ENCODE data around the gene SETD2.

Gene SETD2

GRCh38 chr3:47003461-47004368, 160.2 kb downstream of the SETD2 start:
- H3K27ac ChIP-seq, result no peak overlapping the region

DNA sequence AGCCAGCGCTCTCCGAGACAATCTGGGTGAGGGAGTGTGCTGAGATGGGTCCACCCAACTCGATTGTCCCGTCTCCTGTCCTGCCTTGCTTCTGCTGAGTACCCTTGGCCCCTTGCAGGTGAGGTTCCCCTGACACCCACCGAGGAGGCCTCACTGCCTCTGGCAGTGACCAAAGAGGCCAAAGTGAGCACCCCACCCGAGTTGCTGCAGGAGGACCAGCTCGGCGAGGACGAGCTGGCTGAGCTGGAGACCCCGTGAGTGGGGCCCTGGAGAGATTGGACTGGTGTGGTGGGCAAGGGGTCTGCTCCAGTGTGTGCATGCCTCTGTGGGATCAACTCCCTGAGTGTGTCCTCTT, 160.9 kb downstream of the SETD2 start:
- no peak overlapping the region for H3K4me3 ChIP-seq
- no peak overlapping the region for H3K27ac ChIP-seq

More at GRCh38 chr3:47003461-47004368, 160.2 kb downstream of the SETD2 start:
- no peak overlapping the region for H3K4me3 ChIP-seq

GRCh38 chr3:47002171-47003055, 161.5 kb downstream of the SETD2 start:
- no peak overlapping the region for H3K27ac ChIP-seq
- H3K4me3 ChIP-seq, result no peak overlapping the region

DNA sequence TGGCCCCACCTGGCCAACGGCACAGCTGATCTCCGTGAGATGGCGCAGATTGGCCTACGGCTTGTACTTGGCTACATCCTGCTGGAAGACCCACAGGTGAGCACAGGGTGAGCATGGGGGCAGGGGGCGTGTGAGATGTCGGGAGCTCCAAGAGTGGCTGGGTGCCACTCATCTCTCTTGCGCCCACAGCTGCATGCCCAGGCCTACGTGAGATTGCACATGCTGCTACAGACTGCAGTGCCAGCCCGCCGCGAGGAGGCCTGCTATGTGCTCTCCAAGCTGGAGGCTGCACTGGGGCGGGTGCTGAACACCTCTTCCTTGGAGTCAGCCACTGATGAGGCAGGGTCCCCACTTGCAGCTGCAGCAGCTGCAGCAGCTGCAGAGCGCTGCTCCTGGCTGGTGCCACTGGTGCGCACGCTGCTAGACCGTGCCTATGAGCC, 162.2 kb downstream of the SETD2 start:
- H3K4me3 ChIP-seq, result no peak overlapping the region
- H3K27ac ChIP-seq, result no peak overlapping the region

- Histone ChIP-seq H3K27ac (no peak overlapping the region), H3K4me3 (no peak overlapping the region)
Measured at GRCh38 chr3:47000922-47001730, 162.8 kb downstream of the SETD2 start.

DNA sequence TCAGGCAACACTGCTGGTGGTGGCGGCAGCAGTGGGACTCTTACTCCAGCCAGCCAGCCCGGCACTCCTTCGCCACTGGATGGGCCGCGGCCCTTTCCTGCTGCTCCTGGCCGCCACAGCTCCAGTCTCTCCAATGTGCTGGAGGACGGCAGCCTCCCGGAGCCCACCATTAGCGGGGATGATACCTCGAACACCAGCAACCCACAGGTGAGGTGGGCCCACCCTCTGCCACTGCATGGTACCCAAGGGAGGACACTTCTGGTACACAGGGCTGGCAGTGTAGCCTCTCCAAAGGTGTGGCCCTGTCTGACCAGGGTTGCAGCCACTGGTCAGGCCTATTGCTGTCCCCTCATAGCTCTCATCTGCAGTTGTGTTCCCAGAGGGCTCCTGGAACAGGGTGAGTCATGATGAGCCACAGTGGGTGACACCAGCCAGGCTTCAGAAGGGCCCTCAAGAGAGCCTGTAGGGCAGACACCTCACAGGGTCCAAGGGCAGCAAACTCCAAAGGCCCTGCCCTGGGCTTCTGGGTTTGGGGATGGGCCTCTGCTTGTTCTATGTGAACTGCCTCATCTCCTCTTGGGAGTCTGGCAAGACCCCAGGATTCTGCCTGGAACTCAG, 163.6 kb downstream of the SETD2 start:
- Histone ChIP-seq H3K27ac (no peak overlapping the region), H3K4me3 (no peak overlapping the region)

- Histone ChIP-seq H3K4me3 (no peak overlapping the region), H3K27ac (no peak overlapping the region)
Measured at GRCh38 chr3:46999516-47000197, 164.3 kb downstream of the SETD2 start.

DNA sequence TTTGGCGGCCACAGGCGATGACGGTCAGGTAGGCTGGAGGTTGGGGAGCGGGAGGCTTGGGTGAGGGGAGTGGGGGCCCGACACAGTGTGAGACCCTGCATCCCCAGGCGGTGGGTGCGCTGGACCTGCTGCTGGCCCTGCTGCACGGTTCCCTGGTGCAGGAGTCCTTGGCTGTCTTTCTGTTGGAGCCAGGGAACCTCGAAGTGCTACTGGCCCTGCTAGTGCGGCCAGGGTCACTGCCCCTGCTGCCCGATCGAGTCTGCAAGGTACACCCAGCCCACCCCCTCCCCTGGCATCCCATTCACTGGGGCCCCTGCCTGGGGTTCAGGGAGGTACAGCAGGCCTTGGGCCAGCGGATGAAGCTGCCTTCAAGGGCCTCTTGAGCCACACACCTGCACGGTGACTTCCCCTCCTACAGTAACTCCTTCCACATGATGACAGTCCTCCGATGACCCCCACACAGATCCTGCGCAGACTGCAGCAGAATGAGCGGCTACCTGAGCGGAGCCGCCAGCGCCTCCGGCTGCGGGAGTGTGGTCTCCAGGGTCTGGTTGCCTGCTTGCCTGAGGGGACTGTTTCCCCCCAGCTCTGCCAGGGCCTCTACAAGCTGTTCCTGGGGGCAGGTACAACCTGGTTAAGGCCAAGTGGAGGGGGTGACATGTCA, 164.9 kb downstream of the SETD2 start:
- Histone ChIP-seq H3K27ac (no peak overlapping the region), H3K4me3 (no peak overlapping the region)

DNA sequence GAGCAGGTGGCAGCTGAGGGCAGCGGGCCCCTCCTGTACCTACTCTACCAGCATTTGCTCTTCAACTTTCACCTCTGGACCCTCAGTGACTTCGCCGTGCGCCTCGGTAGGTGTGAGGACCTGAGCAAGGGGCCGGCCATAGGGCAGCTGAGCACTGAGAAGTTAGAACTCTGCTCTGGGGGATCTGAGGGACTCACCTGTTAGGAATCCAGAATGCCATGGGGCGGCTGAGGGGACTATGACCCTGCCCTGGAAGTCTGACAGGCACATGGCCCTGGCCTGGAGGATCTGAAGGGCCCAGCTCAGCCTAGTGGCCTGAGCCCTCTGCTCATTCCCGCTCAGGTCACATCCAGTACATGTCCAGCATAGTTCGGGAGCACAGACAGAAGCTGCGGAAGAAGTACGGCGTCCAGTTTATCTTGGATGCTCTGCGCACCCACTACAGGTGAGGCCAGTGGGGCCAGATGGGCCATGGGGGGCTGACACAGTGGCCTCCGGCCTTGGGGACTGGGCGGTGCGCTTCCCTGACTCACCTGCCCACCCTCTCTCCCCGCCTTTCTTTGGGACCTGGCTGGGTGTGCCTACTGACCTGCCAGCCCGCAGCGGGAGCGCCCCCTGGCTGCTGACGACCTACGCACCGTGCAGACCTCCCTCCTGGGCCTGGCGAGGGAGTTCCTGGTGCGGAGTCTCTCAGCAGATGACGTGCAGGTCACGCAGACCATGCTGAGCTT, 165.6 kb downstream of the SETD2 start:
- Histone ChIP-seq H3K4me3 (no peak overlapping the region), H3K27ac (peak overlapping the region in 1 of 21 experiments; percentile 24)

GRCh38 chr3:46997453-46998091, 166.3 kb downstream of the SETD2 start:
- Histone ChIP-seq H3K4me3 (no peak overlapping the region), H3K27ac (peak overlapping the region in 1 of 21 experiments; percentile 24)

DNA sequence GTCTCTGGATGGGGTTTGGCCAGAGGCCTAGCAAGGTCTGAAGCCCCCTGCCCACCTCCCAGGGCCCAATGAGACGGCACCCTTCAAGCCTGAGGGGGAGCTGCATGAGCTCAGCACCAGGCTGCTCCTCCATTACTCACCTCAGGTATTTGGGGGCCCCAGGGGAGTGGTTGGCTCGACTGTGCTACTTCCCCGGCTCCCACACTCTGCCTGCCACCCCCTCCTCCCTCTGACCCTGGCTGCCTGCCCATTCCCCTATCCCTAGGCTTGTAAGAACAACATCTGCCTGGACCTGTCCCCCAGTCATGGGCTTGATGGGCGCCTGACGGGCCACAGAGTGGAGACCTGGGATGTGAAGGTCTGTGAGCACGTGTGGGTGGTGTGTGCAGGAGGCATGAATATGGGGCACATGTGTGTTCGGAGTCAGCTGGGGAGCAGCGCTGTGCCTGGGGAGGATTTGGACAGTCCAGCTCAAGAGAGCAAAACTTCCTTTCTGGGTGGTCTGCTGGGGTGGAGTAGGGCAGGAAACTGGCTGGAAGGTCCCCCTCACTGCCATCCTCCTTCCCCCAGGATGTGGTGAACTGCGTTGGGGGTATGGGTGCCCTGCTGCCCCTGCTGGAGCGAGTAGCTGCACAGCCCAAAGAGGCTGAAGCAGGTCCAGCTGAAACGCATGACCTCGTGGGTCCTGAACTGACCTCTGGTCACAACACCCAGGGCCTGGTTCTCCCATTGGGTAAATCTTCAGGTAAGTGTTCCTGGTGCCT, 167.0 kb downstream of the SETD2 start:
- H3K4me3 ChIP-seq, result no peak overlapping the region
- peak overlapping the region in 2 of 21 experiments; percentile 8 to 13 for H3K27ac ChIP-seq

DNA sequence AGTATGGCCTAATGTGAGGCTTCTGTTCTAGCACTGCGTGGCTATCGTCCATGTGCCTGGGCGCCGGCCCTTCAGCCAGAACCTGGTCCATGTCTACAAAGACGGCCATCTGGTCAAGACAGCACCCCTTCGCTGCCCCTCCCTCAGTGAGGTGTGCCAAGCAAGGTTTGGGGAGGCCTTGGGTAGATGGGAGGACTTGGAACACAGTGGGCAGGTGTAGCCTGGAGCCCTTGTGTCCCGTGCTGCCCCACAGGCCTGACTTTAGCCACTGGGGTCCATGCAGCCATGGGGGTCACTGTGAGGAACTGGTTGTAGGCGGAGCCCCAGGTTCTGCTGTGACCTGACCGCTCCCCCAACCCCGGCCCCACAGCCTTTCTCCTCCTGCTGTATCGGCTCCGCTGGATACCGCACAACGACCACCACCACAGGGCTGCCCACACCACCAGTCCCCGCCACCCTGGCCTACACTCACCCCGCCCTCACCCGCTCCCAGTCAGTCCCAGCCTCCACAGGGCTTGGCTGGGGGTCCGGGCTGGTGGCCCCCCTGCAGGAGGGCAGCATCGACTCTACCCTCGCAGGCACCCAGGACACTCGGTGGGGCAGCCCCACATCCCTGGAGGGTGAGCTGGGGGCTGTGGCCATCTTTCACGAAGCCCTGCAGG, 167.9 kb downstream of the SETD2 start:
- no peak overlapping the region for H3K27ac ChIP-seq
- H3K4me3 ChIP-seq, result no peak overlapping the region

DNA sequence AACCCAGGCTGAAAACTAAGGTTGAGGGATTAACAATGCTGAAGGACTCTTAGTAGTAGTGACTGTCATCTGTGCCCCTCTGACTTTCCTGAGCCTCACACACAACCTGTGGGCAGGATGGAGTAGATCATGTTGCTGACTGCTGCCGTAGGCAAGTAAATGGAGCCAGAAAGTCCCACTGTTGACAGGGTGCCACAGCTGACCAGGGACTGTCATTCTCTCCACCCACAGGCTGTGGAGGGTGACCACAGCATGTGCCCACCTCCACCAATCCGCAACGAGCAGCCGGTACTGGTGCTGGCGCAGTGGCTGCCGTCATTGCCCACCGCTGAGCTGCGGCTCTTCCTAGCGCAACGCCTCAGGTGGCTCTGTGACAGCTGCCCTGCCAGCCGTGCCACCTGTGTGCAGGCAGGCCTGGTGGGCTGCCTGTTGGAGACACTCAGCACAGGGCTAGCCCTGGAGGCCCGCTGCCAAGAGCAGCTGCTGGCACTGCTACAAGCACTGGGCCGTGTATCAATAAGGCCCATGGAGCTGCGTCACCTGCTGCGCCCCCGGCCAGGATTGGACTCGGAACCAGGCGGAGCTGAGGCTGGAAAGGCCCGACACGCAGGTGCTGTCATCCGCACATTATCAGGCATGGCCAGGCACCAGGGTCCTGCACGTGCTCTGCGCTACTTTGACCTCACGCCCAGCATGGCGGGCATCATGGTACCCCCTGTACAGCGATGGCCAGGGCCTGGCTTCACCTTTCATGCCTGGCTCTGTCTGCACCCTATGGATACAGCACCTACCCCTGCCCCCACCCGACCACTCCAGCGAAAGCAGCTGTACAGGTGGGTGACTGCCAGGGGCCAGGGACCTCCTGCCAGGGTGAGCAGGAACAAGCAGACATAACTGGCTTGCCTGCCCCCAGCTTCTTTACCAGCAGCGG, 168.8 kb downstream of the SETD2 start:
- Histone ChIP-seq H3K27ac (no peak overlapping the region), H3K4me3 (no peak overlapping the region)

DNA sequence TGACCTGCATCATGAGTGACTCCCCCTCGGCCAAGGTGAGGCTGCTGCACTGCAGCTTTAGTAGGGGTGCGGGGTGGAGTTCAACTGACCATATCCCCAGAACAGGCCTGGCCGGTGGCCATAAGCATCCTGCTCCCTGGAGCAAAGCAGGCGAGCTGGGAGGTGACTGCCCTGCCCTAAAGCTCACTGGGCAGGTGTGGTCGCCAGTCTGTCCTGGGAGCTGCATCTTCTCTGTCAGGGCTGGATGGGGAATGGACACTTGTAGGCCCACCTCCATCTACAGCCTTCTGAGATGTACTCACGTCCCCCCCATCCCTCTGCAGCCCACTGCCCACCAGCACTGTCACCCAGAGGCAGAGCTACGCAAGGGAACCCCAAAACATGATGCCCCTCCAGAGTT, 169.9 kb downstream of the SETD2 start:
- Histone ChIP-seq H3K27ac (no peak overlapping the region), H3K4me3 (no peak overlapping the region)

GRCh38 chr3:46993292-46993691, 170.6 kb downstream of the SETD2 start:
- H3K27ac ChIP-seq, result no peak overlapping the region
- H3K4me3 ChIP-seq, result no peak overlapping the region

Data from skin epidermis (tissue), 12 donors.